ENCODE data around the gene ABCC4.
A peak's percentile ranks its signal among the peaks of the same experiment; 100 is the strongest.
"Not testable (repeated sequence)": the region's sequence is repeated elsewhere in the genome, so short reads cannot be mapped to it uniquely, and the experiment has no call there.

The ABCC4 gene

DNA sequence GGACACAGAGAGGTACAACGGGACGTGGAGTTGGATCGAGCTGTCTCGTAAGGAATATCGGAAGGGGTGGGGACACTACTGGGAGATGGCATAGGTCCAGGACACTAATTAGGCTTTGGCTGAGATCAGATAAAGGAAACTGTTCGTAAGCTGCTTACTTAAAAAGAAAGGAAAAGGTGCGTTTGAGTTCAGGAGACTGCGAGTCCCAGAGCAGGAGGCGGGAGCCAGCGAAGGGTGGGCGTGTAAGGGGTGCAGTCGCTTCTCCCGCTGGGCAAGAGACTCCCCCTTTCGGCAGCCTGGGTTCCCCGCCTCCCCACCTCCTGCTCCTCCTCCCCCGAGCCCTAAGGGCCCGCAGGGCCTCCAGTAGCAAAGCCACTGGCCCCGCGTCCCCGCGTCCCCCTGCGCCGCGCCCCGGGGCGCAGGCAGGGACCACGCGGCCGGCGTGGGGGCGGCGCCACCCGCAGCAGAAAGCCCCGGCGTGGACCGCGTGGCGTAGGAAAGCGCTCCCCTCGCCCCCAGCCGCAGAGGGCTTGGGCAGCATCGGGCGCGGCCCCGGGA is 547 bp downstream of the ABCC4 start:
- FAIRE-seq = no peak
- peak; percentile 53 for DNase-seq (ENCODE audit: low spot score)

DNA sequence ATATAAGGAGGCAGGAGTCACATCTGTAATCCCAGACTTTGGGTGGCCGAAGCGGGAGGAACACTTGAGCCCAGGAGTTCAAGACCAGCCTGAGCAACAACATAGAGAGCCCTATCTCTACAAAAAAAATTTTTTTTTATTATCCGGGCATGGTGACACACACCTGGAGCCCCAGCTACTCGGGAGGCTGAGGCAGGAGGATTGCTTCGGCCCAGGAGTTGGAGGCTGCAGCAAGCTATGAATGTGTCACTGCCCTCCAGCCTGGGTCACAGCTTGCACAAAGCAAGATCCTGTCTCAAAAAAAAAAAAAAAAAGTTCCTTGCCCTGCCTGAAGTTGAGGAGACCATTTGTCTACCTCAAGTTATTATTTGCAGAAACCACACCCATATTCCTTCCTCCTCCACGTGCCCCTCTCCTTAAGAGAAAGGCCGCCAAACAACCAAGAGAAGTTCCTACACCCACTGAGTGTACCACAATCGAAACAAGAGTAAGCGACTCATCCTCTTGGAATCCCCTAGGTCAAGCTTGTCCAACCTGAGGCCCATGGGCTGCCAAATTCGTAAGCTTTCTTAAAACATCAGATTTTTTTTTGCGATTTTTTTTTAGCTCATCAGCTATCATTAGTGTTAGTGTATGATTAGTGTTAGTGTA is 2.2 kb downstream of the ABCC4 start:
- DNase-seq (ENCODE audit: low spot score) = peak; percentile 40
- FAIRE-seq = no peak

DNA sequence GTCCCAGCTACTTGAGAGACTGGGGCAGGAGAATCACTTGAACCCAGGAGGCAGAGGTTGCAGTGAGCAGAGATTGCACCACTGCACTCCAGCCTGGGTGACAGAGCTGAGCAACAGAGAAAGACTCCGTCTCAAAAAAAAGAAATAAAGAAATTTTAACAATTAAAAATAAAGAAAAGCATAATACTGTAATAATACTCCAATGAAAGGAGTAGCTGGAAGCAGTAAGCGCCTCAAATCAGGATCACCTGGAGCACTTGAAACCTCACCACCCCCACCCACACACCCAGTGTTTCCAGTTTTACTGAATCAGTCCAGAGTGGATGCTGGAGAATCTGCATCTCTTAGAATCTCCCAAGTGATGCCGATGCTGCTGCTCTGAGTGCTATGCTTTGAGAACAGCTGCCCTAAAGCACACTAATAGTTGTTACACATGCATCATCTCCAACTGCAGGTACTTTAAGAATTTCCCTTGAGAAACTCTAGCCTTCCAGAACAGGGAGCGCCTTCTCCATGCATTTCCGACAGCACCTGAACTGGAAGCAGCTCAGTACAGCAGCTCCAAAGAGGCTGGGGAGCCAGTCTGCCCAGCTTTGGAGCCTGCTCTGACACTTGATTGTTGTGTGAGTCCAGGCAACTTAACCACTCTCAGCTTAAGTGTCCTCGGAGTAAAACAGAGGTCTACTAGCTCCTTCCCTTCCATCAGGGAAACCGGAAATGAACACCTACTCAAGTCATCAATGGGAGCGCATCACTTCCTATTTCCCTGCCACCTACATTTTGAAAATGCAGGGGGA is 2.9 kb downstream of the ABCC4 start:
- FAIRE-seq (no peak), DNase-seq (ENCODE audit: low spot score) (no peak)

DNA sequence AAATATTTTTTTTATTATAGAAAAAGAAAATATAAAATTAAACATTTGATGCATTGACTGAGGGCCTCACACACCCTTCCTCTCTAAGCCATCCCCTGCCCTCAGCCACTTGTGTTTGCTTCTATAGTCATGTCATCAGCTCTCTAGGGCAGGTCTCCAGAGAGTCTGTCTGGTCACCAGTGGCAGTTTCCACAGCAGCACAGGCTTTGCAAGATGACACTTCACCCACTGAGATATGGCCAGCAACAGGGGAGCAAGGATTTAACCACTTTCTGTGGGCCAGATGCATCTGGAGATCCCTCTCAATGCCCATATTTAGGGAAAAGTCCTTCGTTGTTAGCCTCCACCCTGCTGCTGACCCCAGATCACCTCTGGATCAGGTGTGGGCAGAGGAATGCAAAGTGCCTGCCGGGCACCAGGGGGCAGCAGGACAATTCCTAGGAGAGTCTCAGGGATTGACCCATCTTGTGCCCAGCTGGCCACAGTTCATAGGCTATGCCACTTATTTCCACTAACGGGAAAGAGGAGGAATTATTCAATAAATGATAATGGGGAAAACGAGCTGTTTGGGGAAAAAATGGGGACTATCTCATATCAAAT is 4.8 kb downstream of the ABCC4 start:
- DNase-seq (ENCODE audit: low spot score) (peak; percentile 33), FAIRE-seq (no peak)

DNA sequence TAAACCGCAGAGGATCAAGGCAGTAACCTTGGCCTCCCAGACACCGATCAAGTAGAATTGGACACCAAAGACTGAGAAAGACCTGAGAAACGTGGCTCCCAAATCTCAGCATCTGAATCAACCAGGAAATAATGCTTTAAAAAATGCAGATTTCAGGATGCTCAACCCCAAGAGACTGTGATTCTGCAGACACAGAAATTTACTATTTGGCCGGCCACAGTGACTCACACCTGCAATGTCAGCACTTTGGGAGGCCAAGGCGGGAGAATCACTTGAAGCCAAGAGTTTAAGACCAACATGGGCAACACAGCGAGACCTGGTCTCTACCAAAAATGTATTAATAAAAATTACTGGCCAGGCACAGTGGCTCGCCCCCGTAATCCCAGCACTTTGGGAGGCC is 6.2 kb downstream of the ABCC4 start:
- DNase-seq (ENCODE audit: low spot score) (no peak), FAIRE-seq (no peak)

DNA sequence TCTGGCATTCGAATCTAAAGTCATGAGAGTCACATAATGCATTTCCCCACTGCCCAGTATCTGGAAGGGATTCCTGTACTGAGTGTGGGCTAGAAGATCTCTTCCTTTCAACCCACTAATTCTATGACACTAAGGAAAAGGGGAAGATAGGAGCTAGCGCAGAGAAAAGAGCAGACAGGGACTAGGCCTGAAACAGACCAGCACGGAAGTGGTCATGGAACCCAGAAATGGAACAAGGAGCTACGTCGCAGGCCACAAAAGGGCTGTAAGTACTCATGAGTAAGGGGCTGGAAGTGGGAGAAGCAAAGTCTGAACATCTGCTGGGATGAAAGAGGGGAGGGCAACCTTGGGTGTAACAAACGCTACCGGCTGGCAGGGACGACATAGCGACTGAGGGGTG is 8.6 kb downstream of the ABCC4 start:
- no peak for FAIRE-seq
- no peak for DNase-seq (ENCODE audit: low spot score)

DNA sequence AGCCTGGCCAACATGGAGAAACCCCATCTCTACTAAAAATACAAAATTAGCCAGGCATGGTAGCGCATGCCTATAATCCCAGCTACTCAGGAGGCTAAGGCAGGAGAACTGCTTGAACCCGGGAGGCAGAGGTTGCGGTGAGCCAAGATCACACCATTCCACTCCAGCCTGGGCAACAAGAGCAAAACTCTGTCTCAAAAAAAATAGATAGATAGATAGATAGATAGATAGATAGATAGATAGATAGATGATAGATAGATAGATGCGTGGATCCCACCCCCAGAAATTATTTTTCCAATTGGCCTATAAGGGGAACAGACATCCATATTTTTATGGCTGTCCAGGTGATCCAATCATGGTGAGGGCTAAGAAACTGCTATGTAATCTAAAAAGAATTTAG is 11.3 kb downstream of the ABCC4 start:
- not testable (repeated sequence) for DNase-seq (ENCODE audit: low spot score); FAIRE-seq

DNA sequence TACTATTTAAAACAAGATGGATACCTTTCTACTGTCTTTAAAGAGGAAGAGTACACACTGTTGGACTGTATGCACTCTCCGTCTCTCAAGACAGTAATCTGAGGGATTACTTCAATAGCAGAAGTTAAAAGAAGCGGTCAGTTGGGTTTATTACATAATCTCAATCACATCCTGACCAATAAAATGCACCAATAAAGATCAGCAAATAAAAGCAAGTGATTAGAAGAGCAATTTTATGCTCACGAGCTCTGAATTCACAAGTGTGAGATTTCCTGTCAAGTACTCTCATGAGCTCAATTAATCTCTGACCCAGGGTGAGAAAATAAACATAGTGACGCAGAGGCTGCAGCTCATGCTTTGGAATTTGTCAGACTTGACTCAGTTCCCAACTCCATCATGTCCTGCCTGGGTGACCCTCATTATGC is 12.2 kb downstream of the ABCC4 start:
- no peak for DNase-seq (ENCODE audit: low spot score)
- no peak for FAIRE-seq

DNA sequence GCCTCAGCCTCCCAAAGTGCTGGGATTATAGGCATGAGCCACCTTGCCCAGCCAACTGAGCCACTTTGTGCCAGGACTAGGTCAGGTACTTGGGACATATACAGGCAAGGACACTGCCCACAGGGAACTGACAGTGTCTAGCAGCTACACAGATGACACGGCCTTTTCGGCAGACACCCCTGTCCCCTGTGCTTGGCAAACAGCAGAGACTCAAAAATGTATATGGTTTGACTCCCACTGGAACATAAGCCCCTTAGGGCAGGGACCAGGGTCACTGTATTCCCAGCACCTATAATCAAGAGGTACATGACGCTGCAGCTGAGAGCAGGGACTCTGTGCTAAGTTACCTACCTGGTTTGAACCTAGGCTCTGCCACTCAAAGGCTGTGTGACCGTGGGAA is 16.8 kb downstream of the ABCC4 start:
- FAIRE-seq (no peak), DNase-seq (ENCODE audit: low spot score) (no peak)

DNA sequence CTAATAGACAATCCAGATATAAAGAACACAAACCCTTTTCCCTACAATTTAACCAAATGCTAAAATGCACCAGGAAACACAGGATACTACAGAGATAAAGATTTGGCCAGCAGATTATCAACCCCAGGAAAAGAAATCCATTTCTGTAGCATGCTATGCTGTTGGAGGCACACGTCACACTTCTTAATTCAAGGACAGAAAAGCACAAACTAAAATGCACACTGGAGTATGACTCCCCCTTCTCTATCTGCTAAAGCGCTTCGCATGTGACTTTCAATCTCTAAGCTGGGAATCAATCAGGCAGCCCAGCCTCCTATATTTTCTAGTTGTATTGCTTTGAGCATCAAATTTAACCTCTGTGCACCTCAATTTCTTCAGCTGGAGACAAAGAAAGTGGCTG is 22.2 kb downstream of the ABCC4 start:
- no peak for FAIRE-seq
- no peak for DNase-seq (ENCODE audit: low spot score)

DNA sequence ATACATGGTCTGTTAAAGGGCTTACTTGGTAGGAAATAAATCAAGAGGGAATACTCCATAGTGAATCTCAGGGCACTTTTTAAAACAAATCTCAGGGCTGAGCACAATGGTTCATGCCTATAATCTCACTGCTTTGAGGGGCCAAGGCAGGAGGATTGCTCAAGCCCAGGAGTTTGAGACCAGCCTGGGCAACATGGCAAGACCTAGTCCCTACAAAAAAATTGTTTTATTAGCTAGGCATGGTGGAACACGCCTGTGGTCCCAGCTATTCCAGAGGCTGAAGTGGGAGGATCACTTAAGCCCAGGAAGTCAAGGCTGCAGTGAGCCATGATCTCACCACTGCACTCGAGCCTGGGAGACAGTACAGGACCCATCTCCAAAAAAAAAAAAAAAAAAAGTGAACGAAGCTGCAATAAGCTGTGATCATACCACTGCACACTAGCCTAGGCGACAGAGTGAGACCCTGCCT is 25.2 kb downstream of the ABCC4 start:
- FAIRE-seq (no peak), DNase-seq (ENCODE audit: low spot score) (no peak)

DNA sequence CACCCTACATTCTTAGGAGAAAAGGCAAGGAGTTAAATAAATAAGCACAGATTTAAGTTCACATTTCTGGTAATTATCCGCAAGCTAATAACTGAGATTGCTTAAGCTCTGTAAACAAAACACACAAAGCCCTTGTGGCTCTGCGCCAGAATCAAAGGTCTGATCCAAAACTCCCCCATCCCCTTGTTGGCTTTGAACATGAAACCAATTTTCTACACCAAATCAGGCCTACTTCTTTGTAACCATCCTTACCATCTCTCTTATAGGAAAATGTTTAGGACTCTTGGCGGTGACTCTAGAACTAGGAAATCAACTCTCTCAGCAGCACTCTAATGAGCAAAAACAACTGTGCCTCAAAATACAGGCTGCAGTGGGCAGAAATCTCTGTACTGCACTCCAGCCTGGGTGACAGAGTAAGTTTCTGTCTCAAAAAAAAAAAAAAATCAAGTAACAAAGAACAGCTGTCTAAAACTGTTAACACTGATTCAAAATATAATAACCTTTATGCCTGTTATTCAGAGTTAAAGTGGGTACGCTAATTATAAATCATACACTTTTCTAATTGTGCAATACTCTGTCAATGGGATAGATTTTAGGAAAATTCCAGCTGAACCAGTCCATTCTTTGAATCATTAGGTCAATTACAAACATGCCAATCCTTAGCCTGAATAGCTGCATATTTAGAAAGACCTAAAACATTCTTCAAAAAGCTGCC is 25.8 kb downstream of the ABCC4 start:
- no peak for DNase-seq (ENCODE audit: low spot score)
- no peak for FAIRE-seq

DNA sequence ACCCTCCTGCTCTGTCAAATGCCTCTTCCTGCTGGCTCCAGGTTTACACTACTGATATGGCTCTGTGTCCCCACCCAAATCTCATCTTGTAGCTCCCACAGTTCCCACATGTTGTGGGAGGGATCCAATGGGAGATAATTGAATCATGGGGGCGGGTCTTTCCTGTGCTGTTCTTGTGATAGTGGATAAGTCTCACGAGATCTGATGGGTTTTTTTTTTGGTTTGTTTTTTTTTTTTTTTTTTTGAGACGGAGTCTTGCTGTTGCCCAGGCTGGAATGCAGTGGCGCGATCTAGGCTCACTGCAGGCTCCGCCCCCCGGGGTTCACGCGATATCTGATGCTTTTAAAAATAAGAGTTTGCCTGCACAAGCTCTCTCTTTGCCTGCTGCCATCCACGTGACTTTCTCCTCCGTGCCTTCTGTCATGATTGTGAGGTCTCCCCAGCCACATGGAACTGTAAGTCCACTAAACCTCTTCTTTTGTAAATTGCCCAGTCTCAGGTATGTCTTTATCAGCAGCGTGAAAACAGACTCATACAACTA is 27.6 kb downstream of the ABCC4 start:
- not testable (repeated sequence) for DNase-seq (ENCODE audit: low spot score); FAIRE-seq

DNA sequence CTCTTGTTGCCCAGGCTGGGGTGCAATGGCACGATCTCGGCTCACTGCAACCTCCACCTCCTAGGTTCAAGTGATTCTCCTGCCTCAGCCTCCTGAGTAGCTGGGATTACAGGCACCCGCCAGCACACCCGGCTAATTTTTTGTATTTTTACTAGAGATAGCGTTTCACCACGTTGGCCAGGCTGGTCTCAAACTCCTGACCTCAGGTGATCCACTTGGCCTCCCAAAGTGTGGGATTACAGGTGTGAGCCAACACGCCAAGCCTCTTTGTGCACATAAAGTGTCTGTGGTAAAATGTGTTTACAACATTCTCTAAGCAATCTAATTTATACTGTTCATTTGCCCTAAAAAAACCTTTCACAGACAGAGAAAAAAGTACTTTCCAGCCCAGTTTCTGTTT is 29.2 kb downstream of the ABCC4 start:
- FAIRE-seq; DNase-seq (ENCODE audit: low spot score): not testable (repeated sequence)

DNA sequence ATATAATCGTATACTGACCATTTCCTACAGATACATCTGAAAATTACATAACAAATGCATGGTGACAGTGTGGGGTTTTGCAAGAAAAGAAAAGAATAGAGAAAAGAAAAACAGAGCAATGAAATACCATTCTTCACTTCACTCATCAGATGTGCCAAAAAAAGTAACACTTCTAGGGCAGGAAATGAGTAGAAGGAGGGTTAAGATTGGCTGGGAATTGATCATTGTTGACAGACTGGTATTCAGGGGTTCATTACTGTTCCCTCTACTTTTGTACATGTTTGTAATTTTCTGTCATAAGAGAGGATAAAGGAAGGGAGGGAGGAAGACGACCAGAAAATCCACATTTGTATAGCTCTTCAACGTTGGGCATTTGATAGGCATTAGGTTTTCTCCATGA is 31.5 kb downstream of the ABCC4 start:
- no peak for FAIRE-seq

DNA sequence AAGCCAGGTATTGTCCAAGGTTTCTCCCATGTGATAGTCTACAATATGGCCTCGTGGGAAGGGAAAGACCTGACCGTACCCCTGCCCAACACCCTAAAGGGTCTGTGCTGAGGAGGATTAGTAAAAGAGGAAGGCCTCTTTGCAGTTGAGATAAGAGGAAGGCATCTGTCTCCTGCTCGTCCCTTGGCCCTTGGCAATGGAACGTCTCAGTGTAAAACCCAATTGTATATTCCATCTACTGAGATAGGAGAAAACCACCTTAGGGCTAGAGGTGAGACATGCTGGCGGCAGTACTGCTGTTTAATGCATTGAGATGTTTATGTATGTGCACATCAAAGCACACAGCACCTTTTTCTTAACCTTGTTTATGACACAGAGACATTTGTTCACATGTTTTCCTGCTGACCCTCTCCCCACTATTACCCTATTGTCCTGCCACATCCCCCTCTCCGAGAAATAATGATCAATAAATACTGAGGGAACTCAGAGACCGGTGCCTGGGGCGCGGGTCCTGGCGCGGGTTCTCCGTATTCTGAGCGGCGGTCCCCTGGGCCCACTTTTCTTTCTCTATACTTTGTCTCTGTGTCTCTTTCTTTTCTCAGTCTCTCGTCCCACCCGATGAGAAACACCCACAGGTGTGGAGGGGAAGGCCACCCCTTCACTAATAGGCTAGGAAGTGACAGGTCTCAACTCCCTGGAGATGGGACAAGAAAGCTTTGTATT is 32.7 kb downstream of the ABCC4 start:
- not testable (repeated sequence) for FAIRE-seq; DNase-seq (ENCODE audit: low spot score)

More for the DNA sequence above, 31.5 kb downstream of the ABCC4 start:
- no peak for DNase-seq (ENCODE audit: low spot score)

DNA sequence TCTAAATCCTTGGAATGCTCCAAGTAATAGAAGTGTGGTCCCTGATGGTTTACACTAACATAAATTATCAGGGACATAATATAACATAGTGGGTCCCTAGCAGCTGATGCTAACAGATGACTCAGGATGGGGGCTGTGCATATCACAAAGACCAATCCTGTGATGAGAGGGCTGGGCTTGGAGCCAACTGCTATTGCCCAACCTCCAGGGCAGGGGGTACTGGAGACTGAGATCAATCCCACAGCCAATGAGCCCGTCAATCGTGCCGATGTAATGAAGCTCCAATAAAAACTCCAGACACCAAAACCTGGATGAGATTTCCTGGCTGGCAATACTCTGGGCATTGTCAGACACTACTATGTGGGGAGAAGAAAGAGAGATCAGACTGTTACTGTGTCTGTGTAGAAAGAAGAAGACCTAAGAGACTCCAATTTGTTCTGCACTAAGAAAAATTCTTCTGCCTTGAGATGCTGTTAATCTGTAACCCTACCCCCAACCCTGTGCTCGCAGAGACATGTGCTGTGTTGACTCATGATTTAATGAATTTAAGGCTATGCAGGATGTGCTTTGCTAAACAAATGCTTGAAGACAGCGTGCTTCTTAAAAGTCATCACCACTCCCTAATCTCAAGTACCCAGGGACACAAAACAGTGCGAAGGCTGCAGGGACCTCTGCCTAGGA is 33.4 kb downstream of the ABCC4 start:
- DNase-seq (ENCODE audit: low spot score) (peak; percentile 63), FAIRE-seq (no peak)

DNA sequence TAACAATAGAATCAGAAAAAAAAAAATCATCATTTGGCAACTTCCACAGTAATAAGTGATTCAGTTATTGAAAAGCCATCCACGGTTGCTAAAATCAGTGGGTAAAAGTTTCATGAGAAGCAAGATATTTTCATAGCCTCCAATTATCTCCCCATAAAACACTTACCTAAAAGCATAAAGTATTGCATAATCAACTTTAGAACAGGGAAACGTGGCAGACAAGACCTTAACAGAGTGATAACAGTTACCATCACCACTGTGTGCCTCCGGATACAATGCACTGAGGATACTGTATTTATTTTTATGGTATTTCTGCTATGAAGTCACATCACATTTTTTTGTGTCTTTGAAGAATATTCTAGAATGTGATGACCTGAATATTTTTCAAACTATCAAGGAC is 37.0 kb downstream of the ABCC4 start:
- FAIRE-seq (no peak), DNase-seq (ENCODE audit: low spot score) (no peak)

DNA sequence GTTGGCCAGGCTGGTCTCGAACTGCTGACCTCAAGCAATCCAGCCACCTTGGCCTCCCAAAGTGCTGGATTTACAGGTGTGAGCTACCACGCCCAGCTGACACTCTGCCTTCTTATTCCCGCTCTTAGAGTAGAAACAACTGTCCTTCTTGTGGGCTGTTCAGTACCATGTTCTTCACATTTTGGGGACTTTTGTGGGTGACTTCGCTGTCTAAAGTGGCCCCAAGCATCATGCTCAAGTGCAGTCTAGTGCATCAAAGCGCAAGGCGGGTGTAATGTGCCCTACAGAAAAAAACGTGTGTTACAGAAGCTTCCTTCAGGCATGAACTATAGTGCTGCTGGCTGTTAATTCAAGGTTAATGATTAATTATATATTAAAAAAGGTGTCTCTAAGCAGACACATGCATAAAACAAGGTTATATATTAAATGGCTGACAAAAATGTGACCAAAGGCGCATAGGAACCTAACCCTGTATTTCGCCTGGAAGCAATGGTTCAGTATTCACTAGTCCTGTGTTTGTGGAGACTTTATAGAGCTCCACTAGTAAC is 38.3 kb downstream of the ABCC4 start:
- FAIRE-seq (no peak), DNase-seq (ENCODE audit: low spot score) (no peak)

DNA sequence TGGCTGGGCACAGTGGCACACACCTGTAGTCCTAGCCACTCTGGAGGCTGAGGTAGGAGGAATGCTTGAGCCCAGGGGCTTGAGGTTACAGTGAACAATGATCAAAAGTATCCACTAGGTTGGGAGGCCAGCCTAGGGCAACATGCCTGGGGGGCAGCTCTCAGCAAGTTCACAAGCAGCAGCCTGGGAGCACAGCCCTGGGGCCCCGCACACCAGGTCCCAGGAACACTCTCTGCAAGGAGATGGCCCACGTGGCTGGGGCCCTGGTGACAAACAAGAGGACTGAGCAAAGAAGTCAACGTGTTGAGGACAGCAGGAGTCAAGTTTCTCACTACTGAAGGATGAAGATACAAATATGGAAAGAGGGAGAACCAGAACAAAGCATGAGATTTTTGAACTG is 39.3 kb downstream of the ABCC4 start:
- FAIRE-seq = no peak

More for the DNA sequence above, 39.3 kb downstream of the ABCC4 start:
- DNase-seq (ENCODE audit: low spot score) = no peak

Measured in urothelium cell line (cell line).